ENCODE data around the gene ARL15.

The ARL15 gene

DNA sequence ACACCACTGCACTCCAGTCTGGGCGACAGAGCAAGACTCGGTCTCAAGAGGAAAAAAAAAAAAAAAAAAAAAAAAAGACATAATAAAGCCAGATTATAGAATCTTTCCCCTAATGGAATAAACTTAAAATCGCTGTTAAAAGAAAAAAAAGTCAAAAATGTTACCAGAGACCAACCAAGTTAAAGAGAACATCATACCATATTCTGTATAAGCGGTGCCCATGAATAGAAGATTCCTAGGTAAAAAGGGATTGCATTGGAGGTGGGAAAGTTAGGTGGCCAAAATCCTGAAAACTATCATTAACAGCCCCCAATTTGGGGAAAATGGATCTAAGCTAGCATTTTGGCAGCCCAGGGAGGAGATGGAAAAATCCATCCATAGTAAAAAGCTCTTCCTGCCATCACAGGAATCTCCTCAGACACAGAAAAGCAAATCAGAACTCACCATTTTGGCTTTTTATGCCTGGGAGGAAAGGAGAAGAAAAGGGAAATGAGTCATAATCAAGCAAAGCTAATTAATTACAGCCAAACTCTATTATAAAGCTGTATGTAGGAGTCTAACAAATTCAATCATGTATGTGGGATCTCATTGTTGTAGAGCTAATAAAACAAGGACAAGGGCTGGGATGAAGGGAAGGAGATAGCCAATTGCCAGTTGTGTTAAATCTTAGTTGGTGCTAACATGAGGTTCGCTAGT is 363.8 kb downstream of the ARL15 start:
- peaks cover 61% of the 10 kb centered on the region for H3K36me3 Mint-ChIP-seq (ENCODE audit: low read depth)
- peaks cover 6% of the 10 kb centered on the region for H3K4me1 Mint-ChIP-seq
- H3K9me3 Mint-ChIP-seq: peaks cover 14% of the 10 kb centered on the region
- H3K27me3 Mint-ChIP-seq (ENCODE audit: low read depth, poor library complexity): peaks cover 3% of the 10 kb centered on the region
- no peak overlapping the region for H3K27ac Mint-ChIP-seq
- H3K4me3 Mint-ChIP-seq: no peak overlapping the region
- TF ChIP-seq CTCF (IDR thresholded peaks at IDR 0.05): no peak
- no peak for DNase-seq

DNA sequence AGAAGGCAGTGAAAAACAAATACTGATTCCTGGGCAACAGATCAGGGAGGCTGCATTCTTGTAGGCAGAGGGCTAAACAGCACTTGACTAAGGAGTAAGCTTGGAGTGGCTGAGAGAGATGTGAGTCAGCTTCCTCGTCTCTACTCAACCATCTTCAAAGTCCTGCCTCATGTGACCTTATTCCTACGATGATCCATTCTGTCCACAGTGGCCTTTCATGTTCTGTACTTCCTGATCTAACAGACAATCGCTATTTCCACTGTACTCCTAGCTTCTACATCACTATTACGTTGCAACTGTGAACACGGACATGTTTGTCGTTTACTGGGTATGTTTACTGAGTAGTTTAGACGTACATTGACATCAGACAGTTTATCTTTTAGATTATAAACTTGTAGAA is 365.4 kb downstream of the ARL15 start:
- H3K4me3 Mint-ChIP-seq: no peak overlapping the region
- DNase-seq: no peak
- peaks cover 3% of the 10 kb centered on the region for H3K27me3 Mint-ChIP-seq (ENCODE audit: low read depth, poor library complexity)
- H3K9me3 Mint-ChIP-seq: peaks cover 7% of the 10 kb centered on the region
- peaks cover 6% of the 10 kb centered on the region for H3K4me1 Mint-ChIP-seq
- H3K36me3 Mint-ChIP-seq (ENCODE audit: low read depth): peaks cover 55% of the 10 kb centered on the region
- no peak overlapping the region for H3K27ac Mint-ChIP-seq
- TF ChIP-seq CTCF (IDR thresholded peaks at IDR 0.05): no peak

DNA sequence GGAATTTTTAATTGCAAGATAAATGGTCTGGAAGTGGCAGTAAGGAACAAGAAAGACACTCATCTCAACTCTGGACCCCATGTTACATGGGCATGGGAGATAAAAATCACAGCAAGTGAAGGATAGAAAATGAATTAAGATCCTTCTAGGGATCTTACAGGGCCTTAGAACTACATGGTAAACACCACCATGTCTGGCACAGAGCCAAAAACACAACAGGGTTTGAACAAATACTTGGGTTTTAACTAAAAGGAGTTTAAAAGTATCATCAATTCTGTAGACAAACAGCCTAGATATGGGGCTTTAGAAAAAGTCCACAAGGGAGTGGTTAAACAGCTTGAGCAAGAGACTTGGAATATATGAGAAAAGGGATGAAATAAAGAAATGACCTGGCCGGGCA is 366.4 kb downstream of the ARL15 start:
- Mint-ChIP-seq H3K27me3 (ENCODE audit: low read depth, poor library complexity) (peaks cover 3% of the 10 kb centered on the region), H3K4me3 (no peak overlapping the region), H3K27ac (no peak overlapping the region), H3K9me3 (peaks cover 10% of the 10 kb centered on the region), H3K36me3 (ENCODE audit: low read depth) (peaks cover 56% of the 10 kb centered on the region), H3K4me1 (peaks cover 6% of the 10 kb centered on the region)
- TF ChIP-seq CTCF (IDR thresholded peaks at IDR 0.05): no peak
- no peak for DNase-seq

DNA sequence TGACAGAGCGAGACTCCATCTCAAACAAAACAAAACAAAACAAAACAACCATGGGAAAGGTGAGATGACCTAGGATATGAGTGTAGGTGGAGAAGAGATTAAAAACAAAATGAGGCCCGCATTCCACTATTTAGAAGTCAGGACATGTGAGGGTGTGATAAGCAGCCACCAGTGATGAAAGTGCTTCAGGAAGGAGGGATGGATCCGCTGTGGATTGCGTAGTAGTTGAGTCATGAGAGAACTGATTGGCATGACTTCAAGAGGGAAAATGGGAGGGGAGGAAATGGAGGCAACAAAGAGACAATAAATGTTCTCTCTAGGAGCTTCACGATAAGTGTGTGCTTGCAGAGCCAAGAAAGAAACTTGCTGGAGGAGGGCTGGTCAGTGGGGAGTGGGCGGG is 367.6 kb downstream of the ARL15 start:
- H3K4me1 Mint-ChIP-seq: peaks cover 6% of the 10 kb centered on the region
- H3K36me3 Mint-ChIP-seq (ENCODE audit: low read depth): peaks cover 62% of the 10 kb centered on the region
- H3K9me3 Mint-ChIP-seq: peaks cover 10% of the 10 kb centered on the region
- H3K27ac Mint-ChIP-seq: no peak overlapping the region
- peaks cover 3% of the 10 kb centered on the region for H3K27me3 Mint-ChIP-seq (ENCODE audit: low read depth, poor library complexity)
- TF ChIP-seq CTCF (IDR thresholded peaks at IDR 0.05): no peak
- no peak for DNase-seq
- H3K4me3 Mint-ChIP-seq: no peak overlapping the region

DNA sequence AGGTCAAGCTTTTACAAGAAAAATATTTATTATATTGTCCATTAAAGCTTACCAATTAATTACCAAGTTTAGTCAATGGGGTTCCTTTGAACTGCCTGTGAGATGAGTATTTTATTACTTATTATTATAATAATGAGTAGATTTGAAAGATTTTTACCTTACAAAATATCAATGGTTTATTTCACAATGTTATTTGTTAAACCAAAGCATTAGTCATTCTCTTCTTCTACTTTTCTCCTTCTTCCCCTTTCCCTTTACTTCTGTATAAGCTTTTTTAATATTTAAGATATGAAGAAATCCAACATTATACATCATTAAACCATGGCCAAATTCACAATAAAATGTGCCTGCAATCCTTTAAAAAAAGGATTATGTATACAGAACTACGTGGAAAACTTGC is 369.5 kb downstream of the ARL15 start:
- Mint-ChIP-seq H3K9me3 (peaks cover 3% of the 10 kb centered on the region), H3K27ac (no peak overlapping the region), H3K4me3 (no peak overlapping the region), H3K36me3 (ENCODE audit: low read depth) (peaks cover 50% of the 10 kb centered on the region), H3K4me1 (peaks cover 15% of the 10 kb centered on the region), H3K27me3 (ENCODE audit: low read depth, poor library complexity) (peaks cover 3% of the 10 kb centered on the region)
- TF ChIP-seq CTCF (IDR thresholded peaks at IDR 0.05): no peak
- DNase-seq: no peak

DNA sequence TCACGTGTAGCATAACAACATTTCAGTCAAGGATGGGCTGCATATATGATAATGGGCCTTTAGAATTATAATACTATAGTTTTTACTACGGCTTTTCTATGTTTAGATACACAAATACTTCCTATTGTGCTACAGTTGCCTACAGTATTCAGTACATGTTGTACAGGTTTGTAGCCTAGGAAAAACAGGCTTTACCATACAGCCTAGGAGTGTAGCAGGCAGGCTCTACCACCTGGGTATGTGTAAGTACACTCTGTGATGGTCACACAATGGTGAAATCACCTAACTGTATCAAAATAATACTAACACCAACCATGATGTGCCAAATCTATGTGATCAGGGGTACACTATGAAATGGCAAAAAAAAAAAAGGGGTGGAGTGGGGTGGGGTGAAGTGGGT is 372.9 kb downstream of the ARL15 start:
- Mint-ChIP-seq H3K4me1 (peaks cover 13% of the 10 kb centered on the region), H3K27me3 (ENCODE audit: low read depth, poor library complexity) (peaks cover 3% of the 10 kb centered on the region), H3K4me3 (no peak overlapping the region), H3K36me3 (ENCODE audit: low read depth) (peaks cover 26% of the 10 kb centered on the region), H3K9me3 (peaks cover 3% of the 10 kb centered on the region), H3K27ac (no peak overlapping the region)
- no peak for TF ChIP-seq CTCF (IDR thresholded peaks at IDR 0.05)
- DNase-seq: no peak

All from nephron progenitor cell (in vitro differentiated cells).